Testis (tissue), 2 donors: ENCODE measurements around the gene HSD17B12.

Source experiments
- POLR2A ChIP-seq: fragments of 450-650 bp; IDR thresholded peaks from one replicate; pipeline ENCODE4 v1.6.1; 2017; ENCODE audit warnings: antibody characterized with exemption, mild to moderate bottlenecking, moderate library complexity
- TF ChIP-seq, protein P1 (sequence below), 3 experiments: fragments of 450-650 bp in 2 of 3; fragments of 200-600 bp in 1 of 3; sonication (generic) in 1 of 3; IDR thresholded peaks; one replicate each; pipeline ENCODE4 v1.5.1; 2016 to 2019; ENCODE audit warnings: antibody characterized with exemption in 3 of 3, mild to moderate bottlenecking in 2 of 3, moderate library complexity in 1 of 3

GRCh38 chr11:43648888-43649287 is 31.6 kb upstream of the HSD17B12 start:
- TF ChIP-seq, protein P1, sequence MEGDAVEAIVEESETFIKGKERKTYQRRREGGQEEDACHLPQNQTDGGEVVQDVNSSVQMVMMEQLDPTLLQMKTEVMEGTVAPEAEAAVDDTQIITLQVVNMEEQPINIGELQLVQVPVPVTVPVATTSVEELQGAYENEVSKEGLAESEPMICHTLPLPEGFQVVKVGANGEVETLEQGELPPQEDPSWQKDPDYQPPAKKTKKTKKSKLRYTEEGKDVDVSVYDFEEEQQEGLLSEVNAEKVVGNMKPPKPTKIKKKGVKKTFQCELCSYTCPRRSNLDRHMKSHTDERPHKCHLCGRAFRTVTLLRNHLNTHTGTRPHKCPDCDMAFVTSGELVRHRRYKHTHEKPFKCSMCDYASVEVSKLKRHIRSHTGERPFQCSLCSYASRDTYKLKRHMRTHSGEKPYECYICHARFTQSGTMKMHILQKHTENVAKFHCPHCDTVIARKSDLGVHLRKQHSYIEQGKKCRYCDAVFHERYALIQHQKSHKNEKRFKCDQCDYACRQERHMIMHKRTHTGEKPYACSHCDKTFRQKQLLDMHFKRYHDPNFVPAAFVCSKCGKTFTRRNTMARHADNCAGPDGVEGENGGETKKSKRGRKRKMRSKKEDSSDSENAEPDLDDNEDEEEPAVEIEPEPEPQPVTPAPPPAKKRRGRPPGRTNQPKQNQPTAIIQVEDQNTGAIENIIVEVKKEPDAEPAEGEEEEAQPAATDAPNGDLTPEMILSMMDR (IDR thresholded peaks at IDR 0.05): no peak
- no peak for TF ChIP-seq POLR2A
